NCI-H2029 (cell line): ENCODE measurements around the gene WFDC12.
"Not testable (repeated sequence)": the region's sequence is repeated elsewhere in the genome, so short reads cannot be mapped to it uniquely, and the experiment has no call there.

Experiments used
- DNase-seq: peaks from one replicate; lab custom pipeline; 2025; lab: John Stamatoyannopoulos, UW

WFDC12 gene, protein sequence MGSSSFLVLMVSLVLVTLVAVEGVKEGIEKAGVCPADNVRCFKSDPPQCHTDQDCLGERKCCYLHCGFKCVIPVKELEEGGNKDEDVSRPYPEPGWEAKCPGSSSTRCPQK

GRCh38 chr20:45124365-45124764 lies at the start of gene WFDC12:
Gene WFDC12 (minus strand): TSS chr20:45124465. CDS start chr20:45124447, 18 bp downstream.
- DNase-seq = no peak

GRCh38 chr20:45173522-45173921 lies 49.3 kb upstream of the WFDC12 start:
- DNase-seq = no peak

- no peak for DNase-seq
These were observed 40.6 kb upstream of the WFDC12 start for GRCh38 chr20:45164906-45165305.

DNA sequence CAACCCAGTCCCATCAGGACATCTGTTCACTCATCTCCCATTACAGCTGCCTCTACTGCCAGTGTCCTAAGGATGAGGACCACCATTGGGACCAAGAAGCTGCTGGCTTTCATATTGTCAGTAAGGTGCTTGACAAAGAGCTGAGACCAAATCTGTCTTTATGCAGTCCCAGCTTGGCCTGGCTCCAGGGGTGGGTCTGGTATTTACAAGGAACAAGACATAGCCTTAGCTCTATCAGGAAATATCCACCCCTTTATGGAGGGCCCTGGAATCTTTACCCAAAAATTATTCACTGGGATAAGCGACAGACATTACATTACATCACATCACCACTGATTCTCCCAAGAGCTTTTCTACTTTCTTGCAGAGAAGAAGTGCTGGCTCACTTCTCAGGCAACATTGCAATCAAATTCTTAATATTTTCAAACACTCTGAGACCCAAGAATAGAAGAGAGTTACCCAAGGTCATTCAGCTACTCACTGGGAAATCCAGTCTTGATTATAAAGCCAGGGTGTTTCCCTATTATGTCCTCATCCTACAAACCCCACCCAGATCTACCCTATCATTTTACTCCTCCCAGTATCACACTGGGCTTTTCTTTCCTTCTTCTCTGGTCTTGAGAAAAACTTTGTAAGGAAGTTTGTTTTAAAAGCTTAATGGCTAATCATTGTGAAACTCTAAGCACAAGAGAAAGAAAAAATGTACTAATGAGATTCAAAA lies 39.0 kb upstream of the WFDC12 start:
- DNase-seq = no peak

DNA sequence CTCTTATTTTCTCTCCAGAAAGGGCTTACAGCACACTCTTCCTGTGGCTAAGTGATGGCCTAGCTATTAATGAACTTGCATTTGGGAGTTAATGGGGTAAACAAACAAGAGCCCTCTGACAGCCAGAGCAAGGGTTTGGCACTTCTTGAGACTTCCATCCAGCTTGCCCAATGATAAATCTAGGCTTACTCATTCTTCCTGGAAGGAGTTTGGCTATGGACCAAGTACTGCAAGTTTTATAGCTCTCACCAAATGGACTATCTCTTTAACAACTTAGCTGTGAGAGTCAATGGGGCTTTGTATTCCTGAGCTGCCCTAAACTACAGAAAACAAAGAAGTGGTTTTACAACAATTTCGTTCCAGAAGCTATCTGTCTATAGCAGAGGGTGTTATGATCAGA lies 33.7 kb upstream of the WFDC12 start:
- no peak for DNase-seq

GRCh38 chr20:45156713-45157112 lies 32.4 kb upstream of the WFDC12 start:
- DNase-seq = no peak

- DNase-seq = not testable (repeated sequence)
These were observed 30.5 kb upstream of the WFDC12 start for GRCh38 chr20:45154794-45155193.

GRCh38 chr20:45154183-45154582 lies 29.9 kb upstream of the WFDC12 start:
- no peak for DNase-seq

GRCh38 chr20:45153752-45154151 lies 29.5 kb upstream of the WFDC12 start:
- DNase-seq = no peak

GRCh38 chr20:45153147-45153546 lies 28.9 kb upstream of the WFDC12 start:
- no peak for DNase-seq

DNA sequence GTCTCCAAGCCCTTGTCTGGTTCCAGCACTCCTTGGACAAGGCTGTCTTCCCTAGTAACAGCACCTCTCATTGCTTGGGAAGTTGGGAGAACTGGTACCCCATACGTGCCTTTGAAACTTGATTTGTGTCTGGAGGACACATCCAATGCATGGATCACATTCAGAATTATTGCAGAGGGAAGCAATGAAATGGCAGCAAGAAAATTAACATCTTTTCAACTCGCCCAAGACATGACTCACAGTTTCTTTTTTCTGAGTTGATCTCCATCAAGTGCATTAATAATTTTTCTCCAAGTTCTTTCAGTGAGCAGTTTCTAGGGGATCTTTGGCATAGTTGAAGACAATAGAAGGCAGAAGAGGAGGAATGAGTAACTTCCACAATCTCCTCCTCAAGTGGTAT lies 28.1 kb upstream of the WFDC12 start:
- DNase-seq = no peak

GRCh38 chr20:45149062-45149461 lies 24.8 kb upstream of the WFDC12 start:
- DNase-seq = no peak

DNA sequence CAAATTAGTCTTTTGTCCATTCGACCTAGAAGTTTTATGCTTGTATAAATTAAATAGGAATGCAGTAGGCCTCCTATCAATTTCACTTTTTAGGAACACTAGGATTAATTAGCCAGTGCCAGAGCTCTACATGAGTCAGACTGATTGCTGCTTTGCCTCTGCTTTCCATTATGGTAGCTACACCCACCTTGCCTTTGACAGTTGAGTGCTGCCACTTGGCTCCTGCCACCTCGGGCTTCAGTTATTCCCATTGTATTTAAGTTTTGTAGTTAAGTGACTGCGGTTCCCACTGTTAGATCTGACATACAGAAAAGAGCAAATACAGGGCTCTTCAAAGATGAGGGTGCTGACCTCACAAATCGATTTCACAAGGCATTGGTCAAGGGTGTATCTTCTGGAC lies 16.6 kb upstream of the WFDC12 start:
- DNase-seq = no peak

- not testable (repeated sequence) for DNase-seq
These were observed 15.6 kb upstream of the WFDC12 start for GRCh38 chr20:45139733-45140375.

DNA sequence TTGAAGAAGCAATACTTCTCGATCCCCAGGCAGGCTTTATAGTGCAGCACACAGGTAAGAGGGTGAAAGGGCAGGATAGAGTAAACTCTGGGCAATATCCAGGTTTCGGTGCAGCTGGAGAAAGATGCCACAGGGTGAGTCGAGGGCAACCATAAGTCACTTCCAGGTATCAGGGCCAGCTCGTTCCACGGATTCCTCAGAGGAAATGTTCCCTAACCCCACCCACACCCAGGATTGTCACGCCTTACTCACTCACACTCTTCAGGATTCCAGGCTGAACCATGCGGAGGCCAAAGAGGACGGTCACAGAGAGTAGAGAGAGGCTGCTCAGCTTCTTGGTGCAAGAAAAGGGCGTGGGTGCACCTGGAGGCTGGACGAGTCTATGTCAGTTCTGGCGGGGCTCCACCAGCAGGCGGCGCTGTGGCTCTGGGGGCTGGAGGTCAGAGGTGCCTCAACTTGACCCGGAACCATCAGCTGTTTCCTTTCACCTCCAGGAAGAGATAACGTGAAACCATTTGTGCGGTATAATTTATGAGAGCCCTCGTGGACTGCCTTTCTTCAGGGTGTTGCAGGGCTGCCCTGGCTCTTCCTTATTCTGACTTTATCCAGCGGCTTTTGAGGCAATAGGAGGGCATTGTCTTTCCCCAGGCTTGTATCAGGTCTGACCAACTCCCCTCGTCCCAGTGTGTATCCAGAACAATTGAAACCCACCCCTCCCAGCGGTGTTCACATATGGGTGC lies 14.5 kb upstream of the WFDC12 start:
- peak; percentile 37 for DNase-seq

DNA sequence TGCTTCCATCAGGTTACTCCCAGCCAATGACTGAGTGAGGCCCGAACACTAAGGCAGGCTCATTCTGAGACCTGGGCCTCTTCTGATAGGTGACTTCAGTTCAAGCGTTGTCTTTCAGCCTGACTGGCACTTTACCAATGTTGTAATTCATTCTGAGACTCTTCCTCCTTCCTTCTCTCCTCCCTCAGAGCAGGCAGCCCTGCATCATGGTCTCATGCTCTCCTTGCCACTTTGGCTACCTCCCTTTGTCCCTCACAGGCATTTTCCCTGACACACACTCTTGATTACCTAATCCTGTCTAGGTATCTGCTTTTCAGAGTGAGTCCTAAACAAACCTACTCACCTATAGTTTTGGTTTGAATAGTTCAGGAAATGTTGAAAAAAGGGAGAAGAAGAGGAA lies 12.6 kb upstream of the WFDC12 start:
- DNase-seq = no peak

- no peak for DNase-seq
These were observed 3.8 kb upstream of the WFDC12 start for GRCh38 chr20:45128099-45128498.

DNA sequence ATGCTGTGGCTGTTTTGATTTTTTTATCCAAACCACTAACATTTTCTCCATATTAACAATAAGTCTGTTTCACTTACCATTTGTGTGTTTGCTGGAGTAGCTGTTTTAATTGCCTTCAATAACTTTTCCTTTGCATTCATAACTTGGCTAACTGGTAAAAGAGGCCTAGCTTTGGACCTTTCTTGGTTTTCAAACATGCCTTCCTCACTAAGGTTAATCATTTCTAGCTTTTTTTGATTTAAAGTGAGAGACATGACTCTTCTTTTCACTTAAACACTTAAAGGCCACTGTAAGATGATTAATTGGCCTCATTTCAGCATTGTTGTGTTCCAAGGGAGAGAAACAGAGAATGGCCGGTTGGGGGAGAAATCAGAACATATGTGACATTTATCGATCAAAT lies 2.9 kb downstream of the WFDC12 start:
- DNase-seq = no peak

DNA sequence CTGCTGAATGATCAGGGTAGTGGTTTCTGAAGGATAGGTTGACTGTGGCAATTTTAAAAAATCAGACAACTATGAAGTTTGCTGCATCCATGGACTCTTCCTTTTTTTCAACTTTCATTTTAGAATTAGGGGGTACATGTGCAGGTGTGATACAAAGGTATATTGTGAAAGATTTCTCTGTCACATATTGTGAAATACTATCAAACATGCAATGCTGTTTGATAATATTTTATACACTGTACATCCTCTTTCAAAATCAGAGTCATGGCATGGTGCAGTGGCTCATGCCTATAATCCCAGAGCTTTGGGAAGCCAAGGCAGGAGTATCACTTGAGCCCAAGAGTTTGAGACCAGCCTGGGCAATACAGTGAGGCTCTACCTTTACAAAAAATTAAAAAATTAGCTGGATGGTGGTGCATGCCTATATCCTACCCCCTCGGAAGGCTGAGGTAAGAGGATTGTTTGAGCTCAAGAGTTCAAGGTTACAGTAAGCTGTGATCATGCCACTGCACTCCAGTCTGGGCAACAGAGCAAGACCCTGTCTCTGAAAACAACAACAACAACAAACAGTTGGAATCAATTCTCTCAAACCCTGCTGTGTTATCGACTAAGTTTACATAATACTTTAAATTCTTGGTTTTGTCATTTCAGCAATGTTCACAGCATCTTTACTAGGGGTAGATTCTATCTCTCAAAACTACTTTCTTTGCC lies 4.6 kb downstream of the WFDC12 start:
- no peak for DNase-seq

- DNase-seq = no peak
These were observed 6.2 kb downstream of the WFDC12 start for GRCh38 chr20:45118028-45118427.

- DNase-seq = peak; percentile 36
These were observed 6.7 kb downstream of the WFDC12 start for GRCh38 chr20:45117581-45117980.

GRCh38 chr20:45115829-45116228 lies 8.4 kb downstream of the WFDC12 start:
- no peak for DNase-seq
